ENCODE results near the gene CD2AP.
"Not testable (repeated sequence)": the region's sequence is repeated elsewhere in the genome, so short reads cannot be mapped to it uniquely, and the experiment has no call there.

CD2AP gene

GRCh38 chr6:47527274-47527673 lies 49.7 kb downstream of the CD2AP start:
- H3K27ac ChIP-seq (ENCODE audit: insufficient read depth, low read depth, low read length, poor library complexity, severe bottlenecking): no peak overlapping the region
- no peaks in the 10 kb centered on the region for H3K4me1 ChIP-seq (ENCODE audit: control insufficient read depth, insufficient read depth, low read length)
- no peaks in the 10 kb centered on the region for H3K9me3 ChIP-seq (ENCODE audit: control insufficient read depth, low read length)
- peaks cover 7% of the 10 kb centered on the region for H3K36me3 ChIP-seq (ENCODE audit: control insufficient read depth, insufficient read depth, low read length)
- no peaks in the 10 kb centered on the region for H3K27me3 ChIP-seq (ENCODE audit: control insufficient read depth, insufficient read depth, low read length, poor library complexity, severe bottlenecking)
- no peak overlapping the region for H3K4me3 ChIP-seq (ENCODE audit: insufficient read depth, low read depth, low read length)

GRCh38 chr6:47529734-47530133 lies 52.1 kb downstream of the CD2AP start:
- WGBS, 2 experiments: 90 to 93% methylated on average over 4 of the region's 5 CpGs
- Histone ChIP-seq H3K27ac (ENCODE audit: insufficient read depth, low read depth, low read length, poor library complexity, severe bottlenecking) (no peak overlapping the region), H3K4me1 (ENCODE audit: control insufficient read depth, insufficient read depth, low read length) (no peaks in the 10 kb centered on the region), H3K36me3 (ENCODE audit: control insufficient read depth, insufficient read depth, low read length) (peaks cover 7% of the 10 kb centered on the region), H3K4me3 (ENCODE audit: insufficient read depth, low read depth, low read length) (no peak overlapping the region), H3K9me3 (ENCODE audit: control insufficient read depth, low read length) (no peaks in the 10 kb centered on the region), H3K27me3 (ENCODE audit: control insufficient read depth, insufficient read depth, low read length, poor library complexity, severe bottlenecking) (no peaks in the 10 kb centered on the region)

GRCh38 chr6:47532981-47533585 lies 55.5 kb downstream of the CD2AP start:
- H3K27me3 ChIP-seq (ENCODE audit: control insufficient read depth, insufficient read depth, low read length, poor library complexity, severe bottlenecking): no peaks in the 10 kb centered on the region
- H3K9me3 ChIP-seq (ENCODE audit: control insufficient read depth, low read length): no peaks in the 10 kb centered on the region
- no peaks in the 10 kb centered on the region for H3K36me3 ChIP-seq (ENCODE audit: control insufficient read depth, insufficient read depth, low read length)
- H3K4me3 ChIP-seq (ENCODE audit: insufficient read depth, low read depth, low read length): no peak overlapping the region
- no peaks in the 10 kb centered on the region for H3K4me1 ChIP-seq (ENCODE audit: control insufficient read depth, insufficient read depth, low read length)
- H3K27ac ChIP-seq (ENCODE audit: insufficient read depth, low read depth, low read length, poor library complexity, severe bottlenecking): no peak overlapping the region
- WGBS, 2 experiments: 100% methylated on average over 1 of the region's 1 CpG; no CpG with 5 or more reads in 1 of the 2 experiments

- Histone ChIP-seq H3K27me3 (ENCODE audit: control insufficient read depth, insufficient read depth, low read length, poor library complexity, severe bottlenecking) (no peaks in the 10 kb centered on the region), H3K4me3 (ENCODE audit: insufficient read depth, low read depth, low read length) (no peak overlapping the region), H3K4me1 (ENCODE audit: control insufficient read depth, insufficient read depth, low read length) (no peaks in the 10 kb centered on the region), H3K9me3 (ENCODE audit: control insufficient read depth, low read length) (no peaks in the 10 kb centered on the region), H3K36me3 (ENCODE audit: control insufficient read depth, insufficient read depth, low read length) (no peaks in the 10 kb centered on the region), H3K27ac (ENCODE audit: insufficient read depth, low read depth, low read length, poor library complexity, severe bottlenecking) (no peak overlapping the region)
Observed at GRCh38 chr6:47534063-47534462, 56.5 kb downstream of the CD2AP start.

DNA sequence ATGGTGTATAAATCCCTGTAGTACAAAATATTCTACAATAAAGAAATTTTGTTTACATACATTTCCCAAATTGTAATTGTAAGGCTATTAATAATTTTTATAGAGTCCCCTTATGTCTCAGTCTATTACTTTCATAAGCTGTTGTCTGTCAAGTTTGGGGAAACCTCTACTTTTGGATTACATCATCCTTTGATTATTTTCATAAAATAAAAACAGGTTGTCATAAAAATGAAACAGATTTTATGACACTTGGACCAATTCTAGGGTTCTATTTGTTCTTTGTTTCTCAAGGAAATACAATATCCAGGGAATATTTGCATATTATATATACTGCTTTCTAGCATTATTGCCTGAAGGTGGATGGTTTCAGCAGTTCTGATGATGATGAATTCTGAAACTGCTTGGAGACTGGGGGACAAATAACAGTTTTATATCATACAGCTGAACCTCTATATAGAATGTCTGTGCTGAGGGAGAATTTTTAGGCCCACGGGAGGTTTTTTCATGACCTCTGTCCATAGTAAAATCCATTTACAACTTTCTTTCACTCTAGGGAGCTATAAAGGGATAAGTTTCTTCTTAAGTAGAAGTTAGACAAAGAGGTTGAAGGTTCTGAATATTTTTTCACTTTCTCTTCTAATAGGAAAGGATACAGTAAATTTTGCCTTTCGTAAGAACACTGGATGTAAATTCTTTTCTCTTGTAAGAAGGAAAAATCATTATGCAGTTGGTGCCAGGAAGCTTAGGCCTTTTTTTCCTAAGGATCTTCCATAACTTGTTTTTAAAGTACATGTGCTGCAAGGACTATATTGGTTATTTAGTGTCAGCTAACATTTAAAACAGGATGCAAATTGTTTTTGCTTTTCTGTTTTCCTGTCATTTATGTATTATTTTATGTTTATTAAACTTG lies 58.0 kb downstream of the CD2AP start:
- 100% methylated on average over 1 of the region's 2 CpGs; no CpG with 5 or more reads in 1 of the 2 experiments for WGBS, 2 experiments
- no peak overlapping the region for H3K4me3 ChIP-seq (ENCODE audit: insufficient read depth, low read depth, low read length)

DNA sequence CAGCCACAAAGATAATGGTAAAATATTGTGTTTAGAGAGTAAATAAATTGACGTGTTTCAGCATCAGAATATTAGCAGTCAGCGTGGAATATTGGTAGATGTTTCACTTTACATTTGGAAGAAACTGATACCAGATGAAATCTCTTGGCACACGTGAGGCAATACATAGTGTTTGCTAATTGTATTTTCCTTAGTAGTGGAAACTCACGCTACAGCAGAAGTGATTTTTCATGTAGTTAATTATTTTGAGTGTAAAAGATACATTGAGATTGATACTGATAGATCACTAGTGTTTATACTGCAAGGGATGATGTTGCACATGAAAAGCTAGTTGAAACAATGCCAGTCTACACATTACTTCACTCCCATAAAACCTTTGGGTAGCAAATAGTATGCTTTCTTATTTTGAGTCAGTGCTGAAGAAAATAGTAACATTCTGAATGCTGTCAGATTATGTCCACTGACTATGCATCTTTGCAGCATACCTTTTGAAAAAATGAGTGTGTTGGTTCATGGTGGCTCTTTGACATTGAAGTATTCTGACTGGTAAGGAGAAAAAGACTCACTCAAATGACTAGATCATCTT lies 59.3 kb downstream of the CD2AP start:
- WGBS, 2 experiments: 97% methylated on average over 4 of the region's 4 CpGs
- Histone ChIP-seq H3K36me3 (ENCODE audit: control insufficient read depth, insufficient read depth, low read length) (no peaks in the 10 kb centered on the region), H3K4me1 (ENCODE audit: control insufficient read depth, insufficient read depth, low read length) (no peaks in the 10 kb centered on the region)

More for the DNA sequence above, 58.0 kb downstream of the CD2AP start:
- Histone ChIP-seq H3K27me3 (ENCODE audit: control insufficient read depth, insufficient read depth, low read length, poor library complexity, severe bottlenecking) (no peaks in the 10 kb centered on the region), H3K4me1 (ENCODE audit: control insufficient read depth, insufficient read depth, low read length) (no peaks in the 10 kb centered on the region), H3K27ac (ENCODE audit: insufficient read depth, low read depth, low read length, poor library complexity, severe bottlenecking) (peak overlapping the region; percentile 26), H3K36me3 (ENCODE audit: control insufficient read depth, insufficient read depth, low read length) (no peaks in the 10 kb centered on the region), H3K9me3 (ENCODE audit: control insufficient read depth, low read length) (no peaks in the 10 kb centered on the region)

GRCh38 chr6:47545223-47545622 lies 67.6 kb downstream of the CD2AP start:
- H3K4me1 ChIP-seq (ENCODE audit: control insufficient read depth, insufficient read depth, low read length): no peaks in the 10 kb centered on the region
- H3K9me3 ChIP-seq (ENCODE audit: control insufficient read depth, low read length): no peaks in the 10 kb centered on the region
- no peaks in the 10 kb centered on the region for H3K27me3 ChIP-seq (ENCODE audit: control insufficient read depth, insufficient read depth, low read length, poor library complexity, severe bottlenecking)
- H3K36me3 ChIP-seq (ENCODE audit: control insufficient read depth, insufficient read depth, low read length): peaks cover 24% of the 10 kb centered on the region
- H3K27ac ChIP-seq (ENCODE audit: insufficient read depth, low read depth, low read length, poor library complexity, severe bottlenecking): no peak overlapping the region
- no peak overlapping the region for H3K4me3 ChIP-seq (ENCODE audit: insufficient read depth, low read depth, low read length)
- 96 to 97% methylated on average over 6 of the region's 6 CpGs for WGBS, 2 experiments

More for the DNA sequence above, 59.3 kb downstream of the CD2AP start:
- Histone ChIP-seq H3K27ac (ENCODE audit: insufficient read depth, low read depth, low read length, poor library complexity, severe bottlenecking) (no peak overlapping the region), H3K9me3 (ENCODE audit: control insufficient read depth, low read length) (no peaks in the 10 kb centered on the region), H3K4me3 (ENCODE audit: insufficient read depth, low read depth, low read length) (no peak overlapping the region), H3K27me3 (ENCODE audit: control insufficient read depth, insufficient read depth, low read length, poor library complexity, severe bottlenecking) (no peaks in the 10 kb centered on the region)

GRCh38 chr6:47551670-47552069 lies 74.1 kb downstream of the CD2AP start:
- Histone ChIP-seq H3K4me1 (ENCODE audit: control insufficient read depth, insufficient read depth, low read length) (no peaks in the 10 kb centered on the region), H3K36me3 (ENCODE audit: control insufficient read depth, insufficient read depth, low read length) (peaks cover 9% of the 10 kb centered on the region), H3K9me3 (ENCODE audit: control insufficient read depth, low read length) (no peaks in the 10 kb centered on the region), H3K4me3 (ENCODE audit: insufficient read depth, low read depth, low read length) (no peak overlapping the region), H3K27me3 (ENCODE audit: control insufficient read depth, insufficient read depth, low read length, poor library complexity, severe bottlenecking) (no peaks in the 10 kb centered on the region), H3K27ac (ENCODE audit: insufficient read depth, low read depth, low read length, poor library complexity, severe bottlenecking) (no peak overlapping the region)
- WGBS, 2 experiments: 96 to 97% methylated on average over 4 of the region's 4 CpGs

DNA sequence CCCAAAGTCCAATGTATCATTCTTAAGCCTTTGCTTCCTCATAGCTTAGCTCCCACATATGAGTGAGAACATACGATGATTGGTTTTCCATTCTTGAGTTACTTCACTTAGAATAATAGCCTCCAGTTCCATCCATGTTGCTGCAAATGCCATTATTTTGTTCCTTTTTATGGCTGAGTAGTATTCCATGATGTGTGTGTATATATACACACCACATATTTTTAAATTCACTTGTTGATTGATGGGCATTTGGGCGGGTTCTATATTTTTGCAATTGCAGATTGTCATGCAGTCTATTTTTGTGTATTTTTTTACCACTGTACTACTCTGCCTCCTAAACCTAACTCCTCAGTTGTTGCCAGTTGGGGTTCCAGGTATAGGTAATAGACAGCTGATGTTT lies 74.7 kb downstream of the CD2AP start:
- no peaks in the 10 kb centered on the region for H3K4me1 ChIP-seq (ENCODE audit: control insufficient read depth, insufficient read depth, low read length)
- H3K36me3 ChIP-seq (ENCODE audit: control insufficient read depth, insufficient read depth, low read length): peaks cover 5% of the 10 kb centered on the region
- no peaks in the 10 kb centered on the region for H3K9me3 ChIP-seq (ENCODE audit: control insufficient read depth, low read length)
- 77 to 88% methylated on average over 1 to 2 of the region's 2 CpGs for WGBS, 2 experiments
- H3K27me3 ChIP-seq (ENCODE audit: control insufficient read depth, insufficient read depth, low read length, poor library complexity, severe bottlenecking): no peaks in the 10 kb centered on the region
- H3K4me3 ChIP-seq (ENCODE audit: insufficient read depth, low read depth, low read length): no peak overlapping the region
- H3K27ac ChIP-seq (ENCODE audit: insufficient read depth, low read depth, low read length, poor library complexity, severe bottlenecking): no peak overlapping the region

DNA sequence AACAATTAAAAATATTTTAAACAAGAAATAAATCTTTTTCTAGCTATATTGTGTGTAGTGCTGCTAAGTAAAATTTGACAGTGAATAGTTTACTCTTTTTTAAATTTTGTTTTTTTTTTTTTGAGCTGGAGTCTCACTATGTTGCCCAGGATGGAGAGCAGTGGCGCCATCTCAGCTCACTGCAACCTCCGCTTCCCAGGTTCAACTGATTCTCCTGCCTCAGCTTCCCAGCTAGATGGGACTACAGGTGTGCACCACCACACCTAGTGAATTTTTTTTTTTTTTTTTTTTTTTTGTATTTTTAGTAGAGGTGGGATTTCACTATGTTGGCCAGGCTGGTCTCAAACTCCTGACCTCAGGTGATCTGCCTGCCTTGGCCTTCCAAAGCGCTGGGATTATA lies 75.7 kb downstream of the CD2AP start:
- not testable (repeated sequence) for H3K27ac ChIP-seq (ENCODE audit: insufficient read depth, low read depth, low read length, poor library complexity, severe bottlenecking); H3K36me3 ChIP-seq (ENCODE audit: control insufficient read depth, insufficient read depth, low read length); H3K4me3 ChIP-seq (ENCODE audit: insufficient read depth, low read depth, low read length); H3K4me1 ChIP-seq (ENCODE audit: control insufficient read depth, insufficient read depth, low read length); H3K9me3 ChIP-seq (ENCODE audit: control insufficient read depth, low read length); H3K27me3 ChIP-seq (ENCODE audit: control insufficient read depth, insufficient read depth, low read length, poor library complexity, severe bottlenecking)
- WGBS, 2 experiments: 97 to 100% methylated on average over 3 of the region's 3 CpGs

Data from ectodermal cell (in vitro differentiated cells).